Adipose tissue (tissue), 3 donors: ENCODE measurements around the gene HIVEP2. TPM values are rescaled to one million over a fixed set of nuclear protein-coding genes. Genes with fewer than 3 reads are reported as not detected.

Experiments used
- H3K27ac ChIP-seq: one replicate; pipeline ENCODE4 v1.5.1; 2013; ENCODE audit warnings: low read depth, low read length
- WGBS, 3 donors: extraction: QIAGEN DNeasy Blood & Tissue Kit; methylation state at CpG; one replicate each; pipeline ENCODE4 v1.1.7; 2013; 5-methylcytosine and 5-hydroxymethylcytosine counted together
- polyA plus RNA-seq, 3 donors: library from polyadenylated mRNA; stranded (reverse); fragments of 200-250 nt; gene quantifications; one replicate each; pipeline ENCODE4 v1.2.3, GENCODE V29; 2013
- donor health status: healthy with polysubstance abuse.
- donor health status: Bipolar disorder and iron deficiency.
- donor health status: healthy.

Gene HIVEP2
- polyA plus RNA-seq, 3 donors = 2.6 to 10.7 (median 2.9) TPM

- H3K27ac ChIP-seq = no peak overlapping the region
- WGBS, 3 donors = 26 to 73% (median 72%) methylated on average over 2 of the region's 2 CpGs
These were observed 228.9 kb downstream of the HIVEP2 start for GRCh38 chr6:142716097-142716496.

DNA sequence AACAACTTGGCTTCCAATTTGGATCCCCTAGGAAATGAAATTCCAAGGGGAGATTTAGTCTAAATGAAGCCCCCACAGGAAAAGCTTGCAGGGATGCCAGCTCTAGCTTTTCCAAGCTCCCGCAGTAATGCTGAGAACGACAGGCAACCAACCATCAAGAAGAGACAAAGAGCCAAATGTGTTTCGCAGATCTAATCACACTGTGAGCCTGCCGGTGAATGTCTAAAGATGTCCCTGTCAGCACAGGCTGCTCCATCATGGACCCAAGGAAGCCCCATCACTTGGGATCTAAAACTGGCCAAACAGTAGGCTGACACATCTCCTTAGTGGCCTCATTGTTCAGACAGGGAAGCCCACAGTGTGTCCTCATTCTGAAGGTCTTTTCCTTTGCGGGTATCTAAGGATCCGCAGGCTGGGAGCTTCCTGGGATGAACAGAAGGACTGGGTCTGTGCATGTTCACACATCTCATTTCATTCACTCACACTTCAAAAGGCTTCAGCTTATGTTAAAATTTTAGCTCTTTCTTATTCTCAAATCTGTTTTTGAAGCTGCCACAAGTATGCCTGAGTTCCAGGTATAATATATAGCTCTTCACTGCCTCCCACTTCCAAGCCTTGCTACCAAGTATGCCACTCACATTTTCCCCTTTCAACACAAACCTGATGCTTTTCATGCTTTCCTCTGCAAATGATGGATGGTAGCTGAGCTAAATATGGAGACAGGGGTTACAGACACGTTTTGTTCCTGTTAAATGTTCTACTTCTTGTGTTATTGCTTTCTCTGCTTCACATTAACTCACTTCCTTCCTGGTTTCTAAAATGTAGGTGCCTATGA, 229.8 kb downstream of the HIVEP2 start:
- 75 to 79% (median 75%) methylated on average over 7 of the region's 7 CpGs for WGBS, 3 donors
- no peak overlapping the region for H3K27ac ChIP-seq

GRCh38 chr6:142713959-142714358, 231.0 kb downstream of the HIVEP2 start:
- WGBS, 3 donors = 88 to 91% (median 88%) methylated on average over 4 of the region's 4 CpGs
- no peak overlapping the region for H3K27ac ChIP-seq

DNA sequence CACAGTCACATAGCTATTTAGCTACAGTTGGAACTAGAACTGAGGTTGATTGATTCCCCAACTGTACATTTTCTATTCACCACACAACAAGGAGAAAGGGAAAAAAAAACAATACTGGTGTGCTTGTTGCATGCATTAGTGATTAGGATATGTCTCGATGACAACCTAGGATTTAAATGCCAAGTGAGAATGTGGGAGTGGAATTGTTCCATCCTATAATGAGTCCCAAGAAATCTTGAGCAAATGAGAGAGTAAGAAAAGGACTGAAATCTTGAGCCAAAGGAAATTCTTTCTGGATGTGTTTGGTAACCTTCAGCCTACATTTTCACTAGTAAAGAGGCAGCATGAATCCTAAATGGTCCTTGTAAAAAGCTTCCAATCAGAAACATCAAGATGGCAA, 232.7 kb downstream of the HIVEP2 start:
- H3K27ac ChIP-seq = no peak overlapping the region
- WGBS, 3 donors = 55 to 85% (median 71%) methylated on average over 1 of the region's 1 CpG

DNA sequence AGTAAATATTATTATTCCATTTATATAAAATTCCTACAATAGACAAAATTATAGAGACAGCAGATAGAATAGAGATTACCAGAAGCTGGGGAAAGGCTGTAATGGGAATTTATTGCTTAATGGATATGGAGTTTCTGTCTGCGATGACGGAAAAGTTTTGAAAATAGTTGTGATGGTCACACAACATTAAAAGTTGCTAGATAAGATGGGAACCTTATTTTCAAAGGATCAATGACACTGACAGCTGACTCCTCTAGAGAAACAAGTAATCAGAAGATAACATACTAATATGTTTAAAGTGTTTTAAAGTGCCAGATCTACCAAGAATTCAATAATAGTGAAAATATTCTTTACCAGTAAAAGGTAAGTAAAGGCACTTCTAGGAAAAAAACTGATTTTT, 236.3 kb downstream of the HIVEP2 start:
- 95 to 96% (median 96%) methylated on average over 2 of the region's 2 CpGs for WGBS, 3 donors
- no peak overlapping the region for H3K27ac ChIP-seq

- H3K27ac ChIP-seq = no peak overlapping the region
- 41 to 52% (median 48%) methylated on average over 2 of the region's 2 CpGs for WGBS, 3 donors
These were observed 237.7 kb downstream of the HIVEP2 start for GRCh38 chr6:142707255-142707654.

GRCh38 chr6:142706210-142706609, 238.8 kb downstream of the HIVEP2 start:
- no peak overlapping the region for H3K27ac ChIP-seq
- WGBS, 3 donors = 73 to 79% (median 75%) methylated on average over 3 of the region's 3 CpGs

DNA sequence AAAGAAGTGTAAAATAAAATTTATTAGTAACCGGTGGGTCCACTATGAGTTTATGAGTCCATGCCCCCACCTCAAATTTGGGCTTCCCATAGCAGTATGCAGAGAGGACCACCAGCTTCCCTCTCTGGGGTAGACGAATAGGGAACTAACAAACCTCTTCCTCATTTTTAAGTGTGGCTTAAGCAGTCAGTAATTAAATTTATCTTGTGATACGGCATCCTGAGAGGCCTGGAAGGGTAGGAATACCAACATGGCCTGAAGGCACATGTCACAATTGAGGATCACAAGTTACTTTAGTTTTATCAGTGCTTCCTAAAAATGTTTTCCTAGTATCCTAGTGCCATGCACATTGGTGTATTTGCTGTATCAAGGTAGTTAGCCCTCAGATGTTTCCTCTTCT, 239.9 kb downstream of the HIVEP2 start:
- H3K27ac ChIP-seq = no peak overlapping the region
- WGBS, 3 donors = 59 to 80% (median 63%) methylated on average over 3 of the region's 3 CpGs

DNA sequence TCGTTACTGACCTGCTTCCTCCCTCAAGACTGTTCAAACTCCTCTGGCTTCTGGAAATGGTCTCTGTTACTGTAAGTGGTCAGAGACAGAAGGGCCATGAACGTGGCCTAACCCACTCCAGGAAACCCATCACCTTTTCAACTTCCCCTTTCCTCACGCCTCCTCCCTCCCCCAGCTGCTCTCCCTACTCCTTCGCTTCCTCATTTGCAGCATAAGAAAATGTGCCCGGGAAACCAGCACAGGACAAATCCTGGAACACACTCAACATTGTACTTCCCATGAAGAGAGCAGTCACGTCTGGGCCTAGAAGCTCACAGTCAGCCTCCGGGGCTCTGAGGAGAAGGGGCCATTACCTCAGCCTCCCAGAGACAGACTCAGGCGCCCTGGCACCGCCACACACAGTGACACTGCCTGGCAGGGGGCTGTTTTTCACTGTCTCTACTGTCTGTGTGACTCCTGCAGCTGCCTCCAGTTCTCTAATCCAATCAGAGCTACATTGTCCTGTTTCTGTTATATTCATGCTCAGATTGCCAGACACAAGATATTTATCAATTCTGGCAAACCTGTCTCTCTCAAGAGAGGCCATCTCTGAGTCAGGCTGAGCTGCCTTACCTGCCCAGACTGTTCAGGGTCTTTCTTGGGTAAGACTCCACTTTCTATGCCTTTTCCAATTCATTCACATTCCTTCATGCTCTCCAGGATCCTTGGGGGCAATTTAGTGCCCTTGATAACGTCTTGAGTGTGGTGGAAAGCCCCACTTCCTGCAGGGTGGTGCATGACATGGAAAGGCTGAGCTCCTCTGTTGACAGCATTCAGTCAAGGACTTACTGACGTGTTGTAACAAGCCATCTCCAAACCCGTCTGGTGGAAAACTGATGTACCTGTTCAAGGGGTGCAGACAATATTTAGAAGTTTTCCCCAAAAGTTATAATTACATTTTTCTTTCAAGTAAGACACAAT, 242.2 kb downstream of the HIVEP2 start:
- no peak overlapping the region for H3K27ac ChIP-seq
- WGBS, 3 donors = 41 to 66% (median 49%) methylated on average over 12 of the region's 12 CpGs

Other genes starting within 250 kb of the HIVEP2 start
- 10 to 100 TPM; 10.4 to 30.2 (median 23.8) TPM for gene AIG1, start 115.7 kb upstream of the HIVEP2 start, polyA plus RNA-seq